NCI-H1417 (cell line): ENCODE measurements around the gene HOXC12.

Experiments used
- DNase-seq, 3 experiments: peaks; one replicate each; lab custom pipeline; 2025; lab: John Stamatoyannopoulos, UW

Gene HOXC12, protein sequence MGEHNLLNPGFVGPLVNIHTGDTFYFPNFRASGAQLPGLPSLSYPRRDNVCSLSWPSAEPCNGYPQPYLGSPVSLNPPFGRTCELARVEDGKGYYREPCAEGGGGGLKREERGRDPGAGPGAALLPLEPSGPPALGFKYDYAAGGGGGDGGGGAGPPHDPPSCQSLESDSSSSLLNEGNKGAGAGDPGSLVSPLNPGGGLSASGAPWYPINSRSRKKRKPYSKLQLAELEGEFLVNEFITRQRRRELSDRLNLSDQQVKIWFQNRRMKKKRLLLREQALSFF

DNA sequence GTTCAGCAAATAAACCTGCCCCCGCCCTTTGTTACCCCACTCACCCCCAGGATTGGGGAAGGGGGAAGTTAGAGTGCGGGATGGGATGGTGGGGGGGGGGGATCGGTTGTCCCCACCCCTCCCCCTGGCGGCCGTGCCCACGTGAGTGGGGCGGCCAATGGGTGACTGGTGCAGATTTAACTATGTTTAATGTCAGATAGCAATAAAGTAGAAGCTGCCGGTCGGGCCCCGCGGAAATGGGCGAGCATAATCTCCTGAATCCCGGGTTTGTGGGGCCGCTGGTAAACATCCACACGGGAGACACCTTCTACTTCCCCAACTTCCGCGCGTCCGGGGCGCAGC lies at the start of gene HOXC12:
Gene HOXC12 (plus strand): TSS at position 210 of the 342 bp plus-strand sequence. CDS start 27 bp downstream, at position 237.
- peak in 1 of 3 experiments; percentile 39 for DNase-seq

DNA sequence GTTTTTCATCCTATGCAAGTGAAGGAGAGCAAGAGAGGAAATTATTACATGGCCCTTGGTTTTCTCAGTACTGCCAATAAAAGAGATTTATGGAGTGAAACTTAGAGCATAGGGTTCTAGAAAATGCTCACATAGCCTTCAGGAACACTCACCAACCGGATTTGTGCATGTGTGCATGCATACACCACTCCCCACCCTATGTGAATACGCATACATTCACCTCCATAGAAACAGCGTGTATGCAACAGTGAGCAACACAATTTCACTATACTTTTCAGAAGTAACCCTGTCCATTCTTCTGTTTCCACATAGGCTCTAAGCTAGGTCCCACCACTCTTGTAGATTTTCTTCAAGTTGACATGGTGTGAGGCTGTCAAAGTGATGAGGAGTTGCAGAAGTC lies 47.6 kb upstream of the HOXC12 start:
- no peak for DNase-seq

DNA sequence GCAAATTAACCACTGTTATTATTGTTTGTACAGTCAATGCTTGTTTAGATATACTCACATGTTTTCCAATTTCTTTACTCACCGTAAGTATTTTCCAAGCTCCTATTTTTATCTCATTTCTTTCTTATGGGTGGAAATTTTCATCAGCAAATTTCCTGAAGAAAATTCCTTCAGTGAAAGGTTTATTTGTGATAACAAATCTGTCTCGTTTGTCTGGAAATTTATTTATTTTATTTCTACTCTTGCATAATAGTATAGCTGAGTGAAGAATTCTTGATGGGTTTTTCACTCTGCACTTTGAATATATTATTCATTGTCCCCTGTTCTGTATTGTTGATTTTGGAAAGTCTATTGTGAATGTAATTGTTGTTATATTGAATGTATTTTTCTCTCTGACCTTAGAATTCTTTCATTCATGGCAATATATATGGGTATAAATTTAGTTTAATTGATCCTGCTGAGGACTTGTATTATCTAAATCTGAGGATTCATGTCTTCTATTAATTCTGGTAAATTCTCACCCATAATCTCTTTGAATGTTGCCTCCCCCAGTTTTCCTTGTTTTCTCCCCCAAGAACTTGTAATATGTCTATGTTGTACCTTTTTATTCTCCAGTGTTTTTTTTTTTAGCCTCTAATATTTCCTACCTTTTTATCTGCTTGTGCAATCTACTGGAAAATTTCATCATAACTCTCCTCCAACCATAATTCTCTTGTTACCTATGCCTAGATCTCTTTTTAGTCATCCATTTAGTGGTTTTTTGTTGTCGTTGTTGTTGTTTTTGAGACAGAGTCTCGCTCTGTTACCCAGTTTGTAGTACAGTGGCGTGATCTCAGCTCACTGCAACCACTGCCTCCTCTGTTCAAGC lies 37.7 kb upstream of the HOXC12 start:
- no peak for DNase-seq

DNA sequence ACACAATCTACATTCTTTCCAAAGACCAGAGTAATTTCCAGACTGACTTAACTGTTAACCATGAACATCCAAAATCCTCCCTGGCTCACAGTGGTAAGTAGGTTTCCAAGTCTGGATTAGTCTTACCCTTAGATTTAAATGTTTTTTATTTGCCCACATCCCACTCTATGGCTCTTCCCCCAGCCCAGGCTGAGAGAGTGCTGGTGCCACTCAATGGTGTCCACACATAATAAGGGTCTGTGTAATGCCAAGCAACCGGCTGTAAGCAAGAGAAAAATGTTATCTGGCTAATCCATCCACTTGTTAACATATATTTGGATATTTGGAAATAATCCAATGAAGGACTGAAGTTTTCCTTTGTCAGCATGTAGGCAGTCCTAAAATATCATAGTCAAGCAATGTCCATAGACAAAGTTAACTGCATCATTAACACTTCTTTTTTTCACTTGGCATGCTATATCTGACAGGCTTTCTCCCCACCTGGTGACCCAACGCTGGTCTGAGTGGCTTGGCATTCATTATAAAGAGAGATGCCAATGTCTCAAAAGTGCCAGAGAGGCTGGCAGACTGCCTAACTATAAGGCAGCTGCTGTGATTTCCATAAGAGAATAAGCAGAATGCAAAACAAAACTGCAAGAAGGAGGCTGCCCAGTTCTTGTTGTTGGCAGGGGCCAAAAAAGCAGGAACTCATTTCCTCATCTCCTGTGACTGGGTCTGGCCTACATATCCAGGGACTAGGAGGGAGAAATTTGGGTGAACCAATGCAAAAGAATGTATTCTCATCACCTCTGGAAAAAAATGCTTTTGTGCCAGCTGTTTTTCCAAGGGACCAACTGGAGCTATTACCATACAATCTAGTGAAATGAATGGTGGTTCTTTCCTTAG lies 29.9 kb upstream of the HOXC12 start:
- no peak for DNase-seq

DNA sequence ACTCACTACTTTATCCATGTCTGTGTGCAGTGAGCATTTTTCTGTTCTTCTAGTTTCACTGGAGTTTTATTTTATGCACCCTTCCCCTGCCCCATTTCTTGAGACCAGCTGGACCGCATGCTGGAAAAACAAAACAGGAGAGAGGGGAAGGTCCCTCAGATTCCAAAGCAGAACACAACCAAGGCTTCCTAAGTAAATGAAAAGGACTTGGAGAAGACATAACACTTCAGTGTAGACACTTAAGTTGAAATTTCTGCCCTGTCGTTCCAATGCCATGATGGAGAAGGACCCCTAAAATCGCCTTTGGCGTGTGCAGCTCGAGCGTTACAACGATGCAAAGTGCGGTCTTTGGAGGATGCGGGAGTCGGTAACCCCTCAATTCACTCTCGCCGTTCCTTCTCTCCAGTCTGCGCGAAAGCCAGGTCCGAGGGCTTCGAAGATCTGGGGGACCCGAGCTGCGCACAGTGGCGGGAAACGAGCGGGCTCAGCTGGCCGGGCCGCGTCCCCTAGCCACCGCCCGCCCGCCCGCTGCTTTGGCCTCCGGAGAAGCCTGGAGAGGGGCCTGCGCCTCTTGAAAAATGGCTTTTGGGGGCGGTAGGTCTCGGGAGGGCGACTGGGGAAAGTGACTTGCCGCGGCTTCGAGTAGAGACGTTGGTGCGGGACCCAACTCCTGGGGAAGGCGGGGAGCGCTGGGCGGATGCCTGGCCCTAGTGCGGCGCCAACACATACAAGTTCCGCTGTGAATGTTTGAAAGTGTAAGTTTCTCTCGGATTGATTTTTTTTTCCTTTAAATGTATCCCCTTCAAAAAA lies 27.3 kb upstream of the HOXC12 start:
- no peak for DNase-seq

DNA sequence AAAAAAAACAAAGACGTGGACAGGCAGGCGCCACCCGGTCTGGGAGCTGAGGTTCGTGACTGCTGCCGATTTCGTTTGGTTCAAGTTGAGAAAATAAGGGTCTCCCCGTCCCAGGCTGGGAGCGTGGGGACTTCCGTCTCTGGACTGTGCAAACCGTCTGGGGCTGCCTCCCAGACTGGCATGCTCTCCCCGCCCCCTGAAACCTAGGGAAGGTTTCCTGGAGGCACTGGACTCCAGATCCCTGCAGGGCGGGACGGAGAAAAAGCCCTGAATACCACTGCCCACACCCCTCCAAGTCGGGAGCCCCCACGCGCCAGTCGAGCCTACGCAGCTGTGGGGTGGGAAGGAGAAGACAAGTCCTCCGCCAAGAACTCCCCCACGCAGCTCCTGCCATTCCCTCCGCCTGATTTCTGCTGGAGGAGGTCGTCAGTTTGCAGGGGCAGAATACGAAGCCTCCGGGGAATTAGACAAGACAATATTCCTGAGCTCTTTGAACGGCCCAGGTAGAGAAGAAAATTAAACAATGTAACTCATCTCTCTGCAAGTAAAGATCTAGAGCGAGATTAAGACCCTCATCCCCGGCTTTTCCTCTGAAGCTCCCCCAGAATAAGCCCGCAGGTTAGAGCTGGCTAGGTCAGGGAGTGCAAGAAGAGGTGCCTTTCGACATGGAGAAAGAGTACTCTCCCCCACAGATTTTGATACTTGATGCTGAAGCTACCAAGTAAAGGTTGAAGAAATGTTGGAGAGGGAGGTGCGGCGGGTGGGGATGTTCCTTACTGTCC lies 26.5 kb upstream of the HOXC12 start:
- DNase-seq, result no peak

DNA sequence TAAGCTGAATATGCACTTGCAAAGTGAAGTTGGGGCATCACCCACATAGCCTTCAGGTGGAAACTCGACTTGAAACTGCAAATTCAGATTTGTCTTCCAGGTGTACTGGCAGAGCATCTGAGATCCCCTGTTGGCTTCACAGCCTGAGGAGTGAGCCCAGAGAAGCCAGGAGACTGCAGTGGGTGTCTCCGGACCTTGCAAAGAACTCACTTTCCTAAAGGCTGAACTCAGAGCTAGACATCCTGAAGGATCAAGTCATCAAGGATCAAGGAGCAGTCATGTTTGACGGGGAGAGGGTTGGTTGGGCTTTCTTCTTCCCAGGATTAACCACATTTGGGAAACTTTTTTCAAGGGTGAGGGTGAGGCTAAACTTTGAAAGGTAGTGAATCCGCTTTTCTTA lies 25.2 kb upstream of the HOXC12 start:
- no peak for DNase-seq

DNA sequence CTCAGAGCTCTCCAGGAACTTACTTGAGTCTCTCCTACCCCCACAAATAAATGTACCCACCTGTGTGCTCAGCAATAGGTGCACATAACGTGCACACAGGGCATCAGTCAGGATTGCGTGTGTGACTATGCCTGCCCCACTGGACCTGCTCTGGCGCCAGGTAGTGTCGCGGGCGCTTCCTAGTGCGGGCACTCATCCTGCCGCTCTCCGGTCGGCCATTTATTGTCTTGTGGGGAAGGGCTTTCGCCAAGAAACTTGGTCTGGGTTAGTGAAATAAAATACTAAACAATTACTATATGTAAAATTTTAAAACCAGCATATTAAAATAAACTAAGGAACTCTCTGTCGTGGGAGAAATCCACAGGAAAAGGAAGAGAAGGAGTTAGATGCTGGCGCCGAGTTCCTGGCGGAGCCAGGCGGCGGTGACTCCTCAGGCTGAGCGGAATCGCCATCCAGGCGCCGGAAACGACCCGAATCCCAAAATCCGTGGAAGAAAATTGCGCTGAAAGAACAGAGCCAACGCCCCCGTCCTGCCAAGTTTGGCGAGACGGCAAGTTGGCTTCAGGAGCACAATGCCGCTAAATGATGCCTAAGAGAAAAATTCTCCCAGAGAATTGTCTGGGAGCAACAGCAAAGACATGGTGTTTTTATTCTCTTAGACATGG lies 24.0 kb upstream of the HOXC12 start:
- DNase-seq, result no peak

DNA sequence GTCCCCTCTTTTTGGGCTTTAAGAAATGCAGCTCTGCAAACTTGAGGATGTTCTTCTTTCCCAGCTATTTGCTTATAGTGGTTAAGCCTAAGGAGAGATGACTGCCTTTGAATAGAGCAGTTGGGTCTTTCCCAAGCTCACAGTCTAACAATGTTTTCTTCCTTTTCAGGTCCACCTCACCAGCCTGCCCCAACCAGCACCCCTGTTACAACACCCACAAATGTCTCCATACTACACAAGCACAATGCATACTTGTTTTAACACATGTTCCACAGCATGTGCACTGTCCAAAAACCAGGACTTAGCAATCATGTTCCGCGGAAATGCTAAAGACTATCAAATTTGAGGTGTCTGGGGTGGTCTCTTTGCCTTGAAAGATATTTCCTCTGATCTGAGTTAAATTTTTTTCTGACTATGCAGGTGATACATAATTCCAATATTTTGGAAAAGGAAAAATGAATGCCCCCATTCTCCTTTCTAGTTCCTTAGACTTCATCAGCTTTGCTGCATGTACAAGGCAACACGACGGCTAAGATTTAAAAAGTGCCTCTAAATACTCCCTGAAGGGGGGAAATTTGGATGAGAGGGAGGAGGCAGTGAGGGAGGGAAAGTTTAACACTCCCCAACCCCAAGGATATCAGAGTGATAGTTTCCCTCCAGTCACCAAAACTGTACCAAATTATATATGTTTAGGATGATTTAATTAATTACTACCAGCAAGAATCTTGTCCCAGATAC lies 22.7 kb upstream of the HOXC12 start:
- no peak for DNase-seq

DNA sequence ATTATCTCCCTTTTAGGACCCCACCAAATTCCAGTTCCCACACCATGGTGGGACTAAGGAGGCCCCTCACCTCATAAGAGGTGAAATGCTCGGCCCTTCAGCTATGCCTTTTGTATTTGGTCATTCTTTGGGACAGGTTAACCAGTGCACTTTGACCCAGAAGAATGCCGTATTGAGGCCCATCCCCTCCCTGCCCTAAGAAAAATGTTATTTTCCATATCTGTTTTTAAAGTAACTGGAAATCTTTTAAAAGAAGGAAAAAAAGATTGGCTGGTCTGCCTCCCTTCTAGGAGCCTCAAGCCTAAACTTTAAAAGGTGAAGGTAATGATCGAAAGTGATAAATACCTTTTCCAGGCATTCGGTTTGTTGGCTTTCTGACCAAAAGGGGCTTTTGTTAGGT lies 21.8 kb upstream of the HOXC12 start:
- no peak for DNase-seq

DNA sequence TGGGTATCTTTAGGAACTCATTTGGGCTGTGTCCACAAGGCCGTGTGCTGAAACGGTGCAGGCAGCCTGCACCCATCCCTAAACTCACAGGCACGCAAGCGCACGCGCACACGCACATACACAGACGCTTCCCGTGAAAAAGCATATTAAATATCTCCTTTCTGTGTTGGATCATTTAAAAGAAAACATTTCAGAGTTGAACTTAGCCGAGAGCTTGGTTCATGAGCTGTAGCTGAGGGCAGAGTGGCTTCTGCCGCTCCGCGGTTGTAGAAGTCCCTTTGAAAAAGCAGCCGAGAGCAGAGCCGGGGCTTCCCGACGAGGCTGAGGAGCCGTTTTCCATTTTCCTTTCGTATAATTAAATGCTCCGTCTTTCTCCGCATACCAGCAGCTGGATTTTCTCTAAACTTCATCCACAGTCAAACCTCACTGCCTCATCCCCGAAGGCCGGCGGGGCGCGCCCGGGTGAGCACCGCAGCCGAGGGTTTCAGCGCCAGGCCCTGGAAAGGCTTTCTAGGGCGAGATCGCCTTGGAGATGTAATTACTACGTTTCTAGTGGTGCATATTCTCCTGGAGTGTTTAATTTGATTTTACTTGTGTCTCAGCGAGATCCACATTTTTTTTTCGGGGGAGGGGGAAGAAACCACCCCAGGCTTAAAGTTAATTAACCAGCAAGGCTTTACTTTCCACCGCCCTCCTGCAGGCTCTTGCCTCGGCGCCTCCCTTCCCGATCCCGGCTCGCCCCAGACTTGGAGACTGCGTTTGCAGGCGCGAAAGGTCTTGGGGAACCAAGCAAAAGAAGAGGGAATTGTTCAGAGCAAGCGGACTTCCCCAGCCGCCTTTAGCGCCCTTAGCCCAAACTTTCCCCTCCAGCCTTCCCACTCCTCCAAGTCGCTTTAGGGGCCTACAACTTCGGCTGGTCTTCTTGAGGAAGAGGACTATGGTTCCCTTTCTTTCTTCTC lies 19.0 kb upstream of the HOXC12 start:
- DNase-seq, result peak in 2 of 3 experiments; percentile 17 to 27

DNA sequence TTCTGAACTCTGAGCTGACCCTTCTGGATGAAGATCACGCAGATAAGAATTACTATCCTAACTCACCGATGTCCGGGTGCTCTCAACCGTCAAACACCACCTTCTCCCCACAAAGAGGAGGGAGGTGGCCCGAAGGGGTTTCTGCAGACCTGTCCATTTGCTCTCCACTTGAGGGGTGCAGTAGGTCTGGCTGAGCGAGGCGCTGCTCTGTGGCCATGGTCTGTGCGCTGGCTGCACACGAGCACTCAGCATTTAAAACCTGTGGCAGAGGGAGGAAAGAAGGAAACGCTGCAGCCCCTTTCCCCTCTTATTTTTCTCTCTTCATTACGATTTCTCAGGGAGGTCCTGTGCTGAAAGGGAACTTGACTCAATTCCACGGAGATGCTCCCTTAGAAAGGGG lies 17.6 kb upstream of the HOXC12 start:
- DNase-seq, result no peak

DNA sequence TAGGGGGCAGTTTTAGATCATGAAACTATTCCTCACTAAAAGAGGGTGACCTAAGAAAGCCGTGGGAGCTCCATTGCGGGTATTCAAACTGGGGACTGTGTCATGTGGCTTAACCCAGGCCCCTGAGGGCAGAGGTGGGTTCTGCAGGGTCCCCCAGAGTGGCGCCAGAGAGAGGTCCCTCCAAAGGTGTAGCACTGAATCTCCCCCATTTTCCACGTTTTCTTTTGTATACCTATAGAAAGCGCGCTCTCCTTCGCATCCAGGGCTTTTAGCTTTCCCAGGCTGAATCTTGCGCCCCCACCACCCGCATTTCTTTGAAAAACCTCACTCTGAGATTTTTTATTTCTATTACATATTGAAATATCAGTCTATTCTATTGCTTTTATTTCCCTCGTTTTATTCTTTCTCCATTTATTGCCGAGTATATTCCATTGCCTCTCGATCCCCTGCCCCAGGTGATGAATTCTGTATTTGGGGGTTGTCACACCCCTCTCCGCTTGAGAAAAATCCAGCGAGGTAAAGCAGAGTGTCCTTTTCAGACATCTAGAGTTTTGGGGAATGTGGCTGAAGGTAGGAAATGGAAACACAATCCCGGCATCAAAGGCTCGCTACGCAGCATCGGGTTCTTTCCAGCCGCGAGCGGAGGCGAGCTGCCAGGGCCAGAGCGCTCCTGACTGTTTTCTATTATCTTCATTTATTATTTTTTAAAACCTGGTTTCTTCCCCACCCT lies 16.9 kb upstream of the HOXC12 start:
- DNase-seq, result peak in 1 of 3 experiments; percentile 25

DNA sequence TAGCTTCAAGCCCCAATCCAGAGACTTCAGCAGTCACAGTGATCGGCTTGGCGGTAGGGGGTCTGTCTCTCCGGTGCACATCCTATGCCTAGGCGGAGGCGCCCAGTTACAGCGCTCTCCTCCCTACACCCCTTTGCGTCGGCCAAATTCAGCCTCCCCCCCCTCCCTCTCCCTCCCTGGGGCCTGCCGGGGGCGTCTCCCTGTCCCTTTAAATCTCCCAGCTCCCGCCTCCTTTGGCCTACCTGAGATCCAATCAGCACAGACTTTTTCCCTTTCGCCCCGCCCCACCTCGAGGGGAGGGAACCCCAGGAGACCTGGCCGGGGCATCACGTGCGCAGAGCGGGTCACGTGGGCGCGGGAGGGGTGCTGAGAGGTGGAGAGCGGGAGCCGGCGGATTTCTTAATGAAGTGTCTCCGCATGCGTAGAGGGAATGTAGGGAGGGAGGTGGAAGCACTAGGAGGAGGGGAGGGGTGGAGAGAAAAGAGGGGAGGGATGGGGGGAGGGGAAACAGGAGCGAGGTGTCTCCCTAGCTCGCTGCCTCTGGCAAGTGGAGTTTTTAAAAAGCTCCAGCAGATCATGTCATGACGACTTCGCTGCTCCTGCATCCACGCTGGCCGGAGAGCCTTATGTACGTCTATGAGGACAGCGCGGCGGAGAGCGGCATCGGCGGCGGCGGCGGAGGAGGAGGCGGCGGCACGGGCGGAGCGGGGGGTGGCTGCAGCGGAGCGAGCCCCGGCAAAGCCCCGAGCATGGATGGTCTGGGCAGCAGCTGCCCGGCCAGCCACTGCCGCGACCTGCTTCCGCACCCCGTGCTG lies 16.2 kb upstream of the HOXC12 start, which contains the start of gene HOXC13:
Gene HOXC13 (plus strand): TSS at position 506 of the 815 bp plus-strand sequence. CDS start 76 bp downstream, at position 582.
- DNase-seq, result peak; percentile 100

DNA sequence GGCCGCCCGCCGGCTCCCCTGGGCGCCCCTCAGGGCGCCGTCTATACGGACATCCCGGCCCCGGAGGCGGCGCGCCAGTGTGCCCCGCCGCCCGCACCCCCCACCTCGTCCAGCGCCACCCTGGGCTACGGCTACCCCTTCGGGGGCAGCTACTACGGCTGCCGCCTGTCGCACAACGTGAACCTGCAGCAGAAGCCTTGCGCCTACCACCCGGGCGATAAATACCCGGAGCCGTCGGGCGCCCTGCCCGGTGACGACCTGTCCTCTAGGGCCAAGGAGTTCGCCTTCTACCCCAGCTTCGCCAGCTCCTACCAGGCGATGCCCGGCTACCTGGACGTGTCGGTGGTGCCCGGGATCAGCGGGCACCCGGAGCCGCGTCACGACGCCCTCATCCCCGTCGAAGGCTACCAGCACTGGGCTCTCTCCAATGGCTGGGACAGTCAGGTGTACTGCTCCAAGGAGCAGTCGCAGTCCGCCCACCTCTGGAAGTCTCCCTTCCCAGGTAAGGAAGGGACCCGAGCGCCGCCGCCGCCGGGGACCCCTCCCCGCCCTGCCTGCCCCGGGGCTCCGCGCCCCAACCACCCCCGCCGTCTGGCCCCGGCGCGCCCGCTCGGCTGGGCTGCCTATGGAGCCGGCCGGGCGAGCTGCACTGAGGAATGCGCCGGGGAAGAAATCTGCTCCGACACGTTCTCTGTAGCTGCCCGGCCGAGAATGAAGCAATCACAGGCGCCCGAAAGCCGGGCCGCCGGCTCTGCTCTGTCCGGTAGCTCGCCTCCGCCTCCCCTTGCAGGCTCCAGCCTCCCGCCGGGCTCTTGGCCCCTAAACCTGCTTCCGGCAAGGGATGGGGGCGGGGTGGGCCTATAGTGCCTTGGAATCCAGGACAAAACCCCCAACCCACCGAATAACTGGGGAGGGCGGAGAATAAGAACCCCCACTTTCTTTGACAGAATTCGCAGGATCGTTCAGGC lies 15.3 kb upstream of the HOXC12 start:
- peak in 2 of 3 experiments; percentile 52 to 70 for DNase-seq
